Neural cell (in vitro differentiated cells): Measurements from ENCODE around the gene C16orf74.

Source experiments
- CTCF ChIP-seq: fragments of 450-650 bp; IDR thresholded peaks from 2 replicates; pipeline ENCODE4 v1.5.1; 2014; ENCODE audit warnings: antibody characterized with exemption, mild to moderate bottlenecking, moderate library complexity; ENCODE audit not compliant: poor library complexity, severe bottlenecking
- EP300 ChIP-seq: fragments of 450-650 bp; conservative IDR thresholded peaks from 2 replicates; pipeline ENCODE4 v1.6.1; 2014; ENCODE audit warnings: antibody characterized with exemption, mild to moderate bottlenecking, moderate library complexity; ENCODE audit not compliant: poor library complexity, severe bottlenecking
- EZH2 ChIP-seq: fragments of 200-600, 300-800 bp; shearing (Covaris generic), sonication (generic); IDR thresholded peaks from 2 replicates; pipeline ENCODE4 v1.6.1; 2014; ENCODE audit warnings: antibody characterized with exemption, low read length, borderline replicate concordance, mild to moderate bottlenecking; ENCODE audit not compliant: insufficient read depth, poor library complexity, severe bottlenecking
- MXI1 ChIP-seq: fragments of 450-650 bp; conservative IDR thresholded peaks from 2 replicates; pipeline ENCODE4 v1.6.1; 2014; ENCODE audit warnings: antibody characterized with exemption, mild to moderate bottlenecking; ENCODE audit not compliant: poor library complexity, severe bottlenecking
- RAD21 ChIP-seq: fragments of 450-650 bp; conservative IDR thresholded peaks from 2 replicates; pipeline ENCODE4 v1.6.1; 2014; ENCODE audit warnings: antibody characterized with exemption, mild to moderate bottlenecking, moderate library complexity
- TF ChIP-seq, protein P1 (sequence below): IDR thresholded peaks from 2 replicates; pipeline ENCODE4 v1.6.1; 2012; ENCODE audit warnings: borderline replicate concordance

DNA sequence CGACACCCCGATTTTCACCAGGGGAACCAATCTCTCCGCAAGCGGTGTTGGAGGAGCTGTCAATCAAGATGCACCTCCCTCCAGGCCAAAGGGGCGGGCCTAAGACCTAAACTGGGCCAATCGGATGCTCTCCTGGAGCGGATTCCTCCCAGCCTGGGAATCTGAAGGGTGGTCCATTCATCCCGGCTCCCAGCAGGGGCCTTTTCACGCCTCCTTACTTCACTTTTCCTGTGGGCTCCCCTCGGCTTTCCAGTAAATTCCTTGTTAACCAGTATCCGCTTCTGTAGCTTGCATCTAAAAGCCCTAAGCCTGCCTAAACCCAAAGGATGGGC lies 17.1 kb downstream of the C16orf74 start:
- TF ChIP-seq CTCF (no peak), EZH2 (no peak), RAD21 (no peak), MXI1 (no peak), EP300 (no peak)
- TF ChIP-seq, protein P1, sequence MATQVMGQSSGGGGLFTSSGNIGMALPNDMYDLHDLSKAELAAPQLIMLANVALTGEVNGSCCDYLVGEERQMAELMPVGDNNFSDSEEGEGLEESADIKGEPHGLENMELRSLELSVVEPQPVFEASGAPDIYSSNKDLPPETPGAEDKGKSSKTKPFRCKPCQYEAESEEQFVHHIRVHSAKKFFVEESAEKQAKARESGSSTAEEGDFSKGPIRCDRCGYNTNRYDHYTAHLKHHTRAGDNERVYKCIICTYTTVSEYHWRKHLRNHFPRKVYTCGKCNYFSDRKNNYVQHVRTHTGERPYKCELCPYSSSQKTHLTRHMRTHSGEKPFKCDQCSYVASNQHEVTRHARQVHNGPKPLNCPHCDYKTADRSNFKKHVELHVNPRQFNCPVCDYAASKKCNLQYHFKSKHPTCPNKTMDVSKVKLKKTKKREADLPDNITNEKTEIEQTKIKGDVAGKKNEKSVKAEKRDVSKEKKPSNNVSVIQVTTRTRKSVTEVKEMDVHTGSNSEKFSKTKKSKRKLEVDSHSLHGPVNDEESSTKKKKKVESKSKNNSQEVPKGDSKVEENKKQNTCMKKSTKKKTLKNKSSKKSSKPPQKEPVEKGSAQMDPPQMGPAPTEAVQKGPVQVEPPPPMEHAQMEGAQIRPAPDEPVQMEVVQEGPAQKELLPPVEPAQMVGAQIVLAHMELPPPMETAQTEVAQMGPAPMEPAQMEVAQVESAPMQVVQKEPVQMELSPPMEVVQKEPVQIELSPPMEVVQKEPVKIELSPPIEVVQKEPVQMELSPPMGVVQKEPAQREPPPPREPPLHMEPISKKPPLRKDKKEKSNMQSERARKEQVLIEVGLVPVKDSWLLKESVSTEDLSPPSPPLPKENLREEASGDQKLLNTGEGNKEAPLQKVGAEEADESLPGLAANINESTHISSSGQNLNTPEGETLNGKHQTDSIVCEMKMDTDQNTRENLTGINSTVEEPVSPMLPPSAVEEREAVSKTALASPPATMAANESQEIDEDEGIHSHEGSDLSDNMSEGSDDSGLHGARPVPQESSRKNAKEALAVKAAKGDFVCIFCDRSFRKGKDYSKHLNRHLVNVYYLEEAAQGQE: no peak
